A673 (cell line): ENCODE data around the gene ZFPM1. TPM values are rescaled to one million over a fixed set of nuclear protein-coding genes. Genes with fewer than 3 reads are reported as not detected.
A peak's percentile ranks its signal among the peaks of the same experiment; 100 is the strongest.

Experiments
- BruUV-seq: library from RNA; stranded (reverse); fragments of 400-500 nt; replicated peaks from 2 replicates; lab custom pipeline; 2021; lab: Mats Ljungman, UMichigan
- CTCF ChIA-PET: fragments of 300-600 bp; sonication (Branson Sonifier 250); formaldehyde crosslinking; loops from one replicate; lab custom pipeline; 2022; ENCODE audit warnings: antibody characterized with exemption; lab: Charles Lee
- POLR2A ChIA-PET: fragments of 300-600 bp; sonication (Branson Sonifier 250); formaldehyde crosslinking; loops from one replicate; lab custom pipeline; 2022; ENCODE audit warnings: antibody characterized with exemption; ENCODE audit not compliant: low non-redundant PET; lab: Charles Lee
- DNase-seq: peaks from one replicate; pipeline ENCODE4 v3.0.0-alpha.2; 2015; ENCODE audit warnings: low spot score
- H3K27ac ChIP-seq: fragments of 200-600 bp; sonication (generic); 2 replicates; pipeline ENCODE4 v1.5.1; 2016; ENCODE audit warnings: mixed run types, low read depth, mild to moderate bottlenecking, mixed read lengths, antibody characterized with exemption, low read length; ENCODE audit not compliant: poor library complexity, severe bottlenecking
- H3K27me3 ChIP-seq: fragments of 200-600 bp; sonication (generic); replicated peaks from 2 replicates; pipeline ENCODE4 v1.6.1; 2017; ENCODE audit warnings: mixed run types, low read depth, mild to moderate bottlenecking, mixed read lengths, antibody characterized with exemption, low read length; ENCODE audit not compliant: insufficient read depth, poor library complexity
- H3K36me3 ChIP-seq: fragments of 200-600 bp; sonication (generic); 2 replicates; pipeline ENCODE4 v1.6.1; 2016; ENCODE audit warnings: mixed run types, mild to moderate bottlenecking, mixed read lengths, antibody characterized with exemption, low read length; ENCODE audit not compliant: insufficient read depth, poor library complexity, severe bottlenecking
- H3K4me1 ChIP-seq: fragments of 200-600 bp; sonication (generic); 2 replicates; pipeline ENCODE4 v1.6.1; 2017; ENCODE audit warnings: mixed run types, mild to moderate bottlenecking, mixed read lengths, antibody characterized with exemption, low read length; ENCODE audit not compliant: insufficient read depth, poor library complexity, severe bottlenecking
- H3K4me3 ChIP-seq: fragments of 200-600 bp; sonication (generic); 2 replicates; pipeline ENCODE4 v1.5.1; 2016; ENCODE audit warnings: low read depth, mixed run types, mild to moderate bottlenecking, mixed read lengths, low read length; ENCODE audit not compliant: poor library complexity, severe bottlenecking
- H3K9me3 ChIP-seq: fragments of 200-600 bp; sonication (generic); 2 replicates; pipeline ENCODE4 v1.6.1; 2016; ENCODE audit warnings: mixed run types, low read depth, mild to moderate bottlenecking, mixed read lengths, antibody characterized with exemption, low read length; ENCODE audit not compliant: poor library complexity, severe bottlenecking
- EZH2 ChIP-seq: fragments of 200-600 bp; sonication (generic); IDR thresholded peaks from 2 replicates; pipeline ENCODE4 v1.6.1; 2017; ENCODE audit warnings: borderline replicate concordance, low read depth, mild to moderate bottlenecking, mixed read lengths, antibody characterized with exemption, low read length; ENCODE audit not compliant: poor library complexity, severe bottlenecking
- intact Hi-C: fragments of 100-400 bp; cut with micrococcal nuclease; formaldehyde crosslinking; loops from one replicate; pipeline ENCODE4 v1.10.0; 2022; ENCODE audit not compliant: unreplicated experiment
- total RNA-seq: library from RNA; stranded (reverse); gene quantifications from 2 replicates; pipeline ENCODE4 v1.2.3, GENCODE V29; 2021
- TF ChIP-seq, protein P1 (sequence below): fragments of 300-800, 200-600 bp; sonication (generic); conservative IDR thresholded peaks from 2 replicates; pipeline ENCODE4 v1.5.1; 2017; ENCODE audit warnings: low read depth, mild to moderate bottlenecking, antibody characterized with exemption, low read length, moderate library complexity, mixed read lengths

Gene ZFPM1
- total RNA-seq, 1 experiment from 2014 or later: 5.6 TPM

DNA sequence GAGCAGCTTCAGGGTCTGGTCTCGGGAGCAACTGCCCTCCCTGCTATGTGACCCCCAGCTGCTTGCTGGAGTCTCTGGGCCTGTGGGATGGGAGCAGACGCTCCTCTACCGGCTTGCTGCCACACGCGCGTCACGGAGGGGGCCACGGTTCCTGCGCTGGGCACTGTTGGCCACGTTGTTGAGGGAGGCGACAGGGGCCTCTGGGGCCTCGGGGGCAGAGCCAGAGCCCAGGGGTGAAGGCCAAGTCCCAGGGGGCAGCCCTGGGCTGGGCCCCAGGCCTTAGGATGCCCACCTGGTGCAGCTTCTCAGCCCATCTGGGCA lies 56.6 kb downstream of the ZFPM1 start:
- Histone ChIP-seq H3K36me3 (no peaks in the 10 kb centered on the region), H3K4me1 (peaks cover 24% of the 10 kb centered on the region), H3K27me3 (no peaks in the 10 kb centered on the region), H3K9me3 (no peaks in the 10 kb centered on the region), H3K27ac (no peak overlapping the region), H3K4me3 (no peak overlapping the region)
- TF ChIP-seq, protein P1, sequence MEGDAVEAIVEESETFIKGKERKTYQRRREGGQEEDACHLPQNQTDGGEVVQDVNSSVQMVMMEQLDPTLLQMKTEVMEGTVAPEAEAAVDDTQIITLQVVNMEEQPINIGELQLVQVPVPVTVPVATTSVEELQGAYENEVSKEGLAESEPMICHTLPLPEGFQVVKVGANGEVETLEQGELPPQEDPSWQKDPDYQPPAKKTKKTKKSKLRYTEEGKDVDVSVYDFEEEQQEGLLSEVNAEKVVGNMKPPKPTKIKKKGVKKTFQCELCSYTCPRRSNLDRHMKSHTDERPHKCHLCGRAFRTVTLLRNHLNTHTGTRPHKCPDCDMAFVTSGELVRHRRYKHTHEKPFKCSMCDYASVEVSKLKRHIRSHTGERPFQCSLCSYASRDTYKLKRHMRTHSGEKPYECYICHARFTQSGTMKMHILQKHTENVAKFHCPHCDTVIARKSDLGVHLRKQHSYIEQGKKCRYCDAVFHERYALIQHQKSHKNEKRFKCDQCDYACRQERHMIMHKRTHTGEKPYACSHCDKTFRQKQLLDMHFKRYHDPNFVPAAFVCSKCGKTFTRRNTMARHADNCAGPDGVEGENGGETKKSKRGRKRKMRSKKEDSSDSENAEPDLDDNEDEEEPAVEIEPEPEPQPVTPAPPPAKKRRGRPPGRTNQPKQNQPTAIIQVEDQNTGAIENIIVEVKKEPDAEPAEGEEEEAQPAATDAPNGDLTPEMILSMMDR: no peak
- no peak for TF ChIP-seq EZH2
- no TSS peak for BruUV-seq
- no peak for DNase-seq
- intact Hi-C loops: no loop called here
- ChIA-PET CTCF (no interaction called here), POLR2A (no interaction called here)

DNA sequence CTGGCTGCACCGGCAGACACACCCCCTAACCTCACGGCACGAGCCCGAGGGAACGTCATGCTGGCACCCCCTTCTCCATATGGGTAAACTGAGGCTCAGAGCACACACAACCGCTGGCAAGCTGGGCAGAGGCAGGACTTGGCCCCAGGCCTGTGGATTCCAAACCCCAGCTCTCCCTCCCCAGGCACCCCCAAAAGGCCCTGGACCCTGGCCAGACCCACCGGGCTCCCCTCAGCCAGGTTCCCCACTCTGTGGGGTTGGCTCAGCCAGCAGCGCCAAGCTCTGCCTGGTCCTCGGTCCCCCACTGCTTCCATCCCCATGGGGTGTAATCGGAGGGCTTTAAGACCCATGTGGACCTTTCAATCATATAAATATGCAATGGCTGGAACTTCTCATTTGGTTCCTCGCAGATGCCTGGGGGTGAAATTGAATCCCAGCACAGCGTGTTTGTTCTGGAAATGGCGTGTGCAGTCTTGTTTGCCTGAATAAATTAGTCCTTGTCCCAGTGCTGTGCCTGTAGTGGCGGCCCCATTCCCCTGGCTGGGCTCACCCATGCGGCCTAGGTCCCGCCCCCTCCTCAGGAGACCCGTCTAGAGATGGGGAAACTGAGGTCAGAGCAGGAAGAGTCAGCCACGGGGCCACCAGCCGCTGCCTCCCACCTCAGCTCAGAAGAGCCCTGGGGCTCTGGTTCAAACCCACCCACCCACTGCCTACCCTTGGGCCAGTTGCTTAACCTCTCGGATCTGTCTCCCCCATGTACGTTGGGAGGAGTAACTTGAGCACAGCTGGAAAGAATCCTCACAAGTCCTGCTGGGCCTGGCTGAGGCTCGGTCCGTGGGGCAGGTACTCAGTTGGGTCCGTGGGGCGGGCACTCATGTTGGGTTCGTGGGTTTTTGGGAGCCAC lies 57.3 kb downstream of the ZFPM1 start:
- Histone ChIP-seq H3K4me3 (no peak overlapping the region), H3K27ac (peak overlapping the region; percentile 44), H3K36me3 (no peaks in the 10 kb centered on the region), H3K27me3 (no peaks in the 10 kb centered on the region), H3K4me1 (peaks cover 21% of the 10 kb centered on the region), H3K9me3 (no peaks in the 10 kb centered on the region)
- DNase-seq: peak; percentile 77
- no TSS peak for BruUV-seq
- ChIA-PET POLR2A (no interaction called here), CTCF (interaction anchor here (1.0 kb wide), 1 partner anchor 72 kb away, joined by 5 read pairs; no protein-coding TSS in a partner anchor)
- intact Hi-C loops: no loop called here
- TF ChIP-seq, protein P1: no peak
- no peak for TF ChIP-seq EZH2

DNA sequence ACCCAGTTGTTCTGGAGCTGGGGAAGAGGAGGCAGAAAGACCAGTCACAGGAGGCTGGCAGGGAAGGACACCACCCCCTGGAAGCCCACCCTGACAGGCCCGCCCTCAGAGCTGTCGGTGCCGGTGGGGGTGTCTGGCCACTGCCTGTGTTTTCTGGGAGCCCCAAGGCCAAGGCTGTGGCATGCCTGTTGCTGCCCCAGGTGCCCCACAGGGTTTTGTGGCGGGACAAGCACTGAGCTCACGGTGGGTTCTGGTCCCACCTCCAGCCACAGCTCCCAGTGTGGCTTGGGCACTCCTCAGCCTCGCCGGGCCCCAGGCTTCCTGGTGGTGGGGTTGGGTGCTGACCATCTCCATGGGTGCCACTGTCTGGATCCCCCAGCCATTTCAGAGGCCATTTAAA lies 58.0 kb downstream of the ZFPM1 start:
- no peak for DNase-seq
- CTCF ChIA-PET: interaction anchor here (1.0 kb wide), 1 partner anchor 72 kb away, joined by 5 read pairs; no protein-coding TSS in a partner anchor
- intact Hi-C loops: no loop called here
- BruUV-seq: no TSS peak
- Histone ChIP-seq H3K4me3 (no peak overlapping the region), H3K4me1 (peaks cover 18% of the 10 kb centered on the region), H3K36me3 (no peaks in the 10 kb centered on the region), H3K27ac (peak overlapping the region; percentile 44), H3K27me3 (no peaks in the 10 kb centered on the region), H3K9me3 (no peaks in the 10 kb centered on the region)
- TF ChIP-seq, protein P1: no peak
- no peak for TF ChIP-seq EZH2
- POLR2A ChIA-PET: interaction anchor here (0.6 kb wide), 1 partner anchor 68 kb away, joined by 3 read pairs; no protein-coding TSS in a partner anchor
